NK-92 (cell line): ENCODE data around the gene ZCWPW1.
"Not testable (repeated sequence)": the region's sequence is repeated elsewhere in the genome, so short reads cannot be mapped to it uniquely, and the experiment has no call there.

Source experiments
- DNase-seq: peaks from one replicate; lab custom pipeline; 2025; ENCODE audit not compliant: unreplicated experiment; lab: John Stamatoyannopoulos, UW

The ZCWPW1 gene

GRCh38 chr7:100373870-100374598 is 54.5 kb downstream of the ZCWPW1 start:
- not testable (repeated sequence) for DNase-seq

- DNase-seq = no peak
Observed at GRCh38 chr7:100373261-100373831, 55.2 kb downstream of the ZCWPW1 start, which contains the start of gene PILRA. Gene PILRA, plus strand, starts transcription at chr7:100373487. Its CDS starts 170 bp downstream, at chr7:100373657.

- DNase-seq = no peak
Observed at GRCh38 chr7:100372694-100373093, 55.8 kb downstream of the ZCWPW1 start.

GRCh38 chr7:100372256-100372655 is 56.2 kb downstream of the ZCWPW1 start:
- no peak for DNase-seq

GRCh38 chr7:100371561-100372171 is 56.8 kb downstream of the ZCWPW1 start:
- no peak for DNase-seq

GRCh38 chr7:100370746-100371145 is 57.8 kb downstream of the ZCWPW1 start:
- no peak for DNase-seq

GRCh38 chr7:100370303-100370702 is 58.2 kb downstream of the ZCWPW1 start:
- no peak for DNase-seq

- no peak for DNase-seq
Observed at GRCh38 chr7:100369105-100369504, 59.4 kb downstream of the ZCWPW1 start.

- DNase-seq = no peak
Observed at GRCh38 chr7:100367676-100368613, 60.6 kb downstream of the ZCWPW1 start.

- no peak for DNase-seq
Observed at GRCh38 chr7:100367251-100367620, 61.3 kb downstream of the ZCWPW1 start.

GRCh38 chr7:100366411-100367250 is 61.9 kb downstream of the ZCWPW1 start:
- no peak for DNase-seq

GRCh38 chr7:100365998-100366367 is 62.5 kb downstream of the ZCWPW1 start:
- not testable (repeated sequence) for DNase-seq

GRCh38 chr7:100364480-100364879 is 64.0 kb downstream of the ZCWPW1 start:
- no peak for DNase-seq

- DNase-seq = not testable (repeated sequence)
Observed at GRCh38 chr7:100363797-100364196, 64.7 kb downstream of the ZCWPW1 start.

GRCh38 chr7:100363098-100363497 is 65.4 kb downstream of the ZCWPW1 start:
- DNase-seq = no peak

- no peak for DNase-seq
Observed at GRCh38 chr7:100360135-100360854, 68.2 kb downstream of the ZCWPW1 start.

GRCh38 chr7:100358857-100359212 is 69.7 kb downstream of the ZCWPW1 start:
- DNase-seq = no peak

GRCh38 chr7:100358027-100358856 is 70.3 kb downstream of the ZCWPW1 start, which contains the start of gene PILRB:
Gene PILRB, plus strand, starts transcription at chr7:100358117. Its CDS starts 186 bp downstream, at chr7:100358303.
- DNase-seq = no peak

- no peak for DNase-seq
Observed at GRCh38 chr7:100357131-100357561, 71.4 kb downstream of the ZCWPW1 start.
